GM12878 (cell line): Measurements from ENCODE around the gene KRTAP13-4.

Experiments
- ATF3 ChIP-seq: IDR thresholded peaks from 2 replicates; pipeline ENCODE4 v1.6.1; 2011; ENCODE audit warnings: low read depth, mild to moderate bottlenecking, low read length, moderate library complexity, borderline replicate concordance; ENCODE audit errors: extremely low read depth
- CTCF ChIP-seq, 3 experiments: IDR thresholded peaks in 2 of 3; conservative IDR thresholded peaks in 1 of 3; 2 replicates each; pipeline ENCODE4 v1.5.1; 2011; ENCODE audit warnings: low read depth in 3 of 3, low read length in 3 of 3, mild to moderate bottlenecking in 3 of 3, control low read depth in 2 of 3, moderate library complexity in 2 of 3, inconsistent platforms in 1 of 3, mixed read lengths in 1 of 3; ENCODE audit not compliant: control insufficient read depth in 2 of 3, insufficient read depth in 1 of 3; ENCODE audit errors: extremely low read depth in 1 of 3
- EZH2 ChIP-seq: IDR thresholded peaks from 2 replicates; pipeline ENCODE4 v1.6.1; 2012; ENCODE audit warnings: low read depth, mild to moderate bottlenecking, control low read depth, inconsistent platforms, low read length, borderline replicate concordance; ENCODE audit not compliant: control insufficient read depth
- MAX ChIP-seq: IDR thresholded peaks from 2 replicates; pipeline ENCODE4 v1.6.1; 2012; ENCODE audit warnings: low read depth, low read length, improper control_type of control experiment
- NFXL1 ChIP-seq: fragments of 450-650 bp; IDR thresholded peaks from 2 replicates; pipeline ENCODE4 v1.6.1; 2017; ENCODE audit warnings: antibody characterized with exemption, mild to moderate bottlenecking, borderline replicate concordance
- NRF1 ChIP-seq: conservative IDR thresholded peaks from 2 replicates; pipeline ENCODE4 v1.6.1; 2011; ENCODE audit warnings: mild to moderate bottlenecking, low read depth, low read length, improper control_type of control experiment
- POLR2A ChIP-seq: IDR thresholded peaks from 2 replicates; pipeline ENCODE4 v1.6.1; 2011; ENCODE audit warnings: low read depth, mild to moderate bottlenecking, low read length
- SRF ChIP-seq, 2 experiments: IDR thresholded peaks; 2 replicates each; pipeline ENCODE4 v1.6.1; 2011; ENCODE audit warnings: low read depth in 2 of 2, low read length in 2 of 2, mild to moderate bottlenecking in 1 of 2, moderate library complexity in 1 of 2

- TF ChIP-seq EZH2: no peak
- TF ChIP-seq ATF3: no peak
- TF ChIP-seq MAX: no peak
- TF ChIP-seq NFXL1: no peak
- TF ChIP-seq SRF (IDR thresholded peaks at IDR 0.05; ENCODE audit: low read depth in 2 of 2, low read length in 2 of 2): no peak
- TF ChIP-seq POLR2A: no peak
- no peak for TF ChIP-seq NRF1
- TF ChIP-seq CTCF (IDR thresholded peaks at IDR 0.05 in 2 of 3, conservative IDR thresholded peaks at IDR 0.05 in 1 of 3; ENCODE audit: control insufficient read depth in 2 of 3, extremely low read depth in 1 of 3, insufficient read depth in 1 of 3, low read depth in 3 of 3, low read length in 3 of 3): no peak
Measured at GRCh38 chr21:30430170-30430655, at the start of gene KRTAP13-4.
